C4-2B (cell line): ENCODE data around the gene AGPAT3.

Source experiments
- H3K27ac ChIP-seq: fragments of 450-650 bp; 2 replicates; pipeline ENCODE4 v1.5.1; 2017
- ZFX ChIP-seq: fragments of 450-650 bp; IDR thresholded peaks from 2 replicates; pipeline ENCODE4 v1.6.1; 2017
- TF ChIP-seq, protein P1 (sequence below): fragments of 450-650 bp; conservative IDR thresholded peaks from 2 replicates; pipeline ENCODE4 v1.5.1; 2017; ENCODE audit warnings: mild to moderate bottlenecking

Gene AGPAT3

DNA sequence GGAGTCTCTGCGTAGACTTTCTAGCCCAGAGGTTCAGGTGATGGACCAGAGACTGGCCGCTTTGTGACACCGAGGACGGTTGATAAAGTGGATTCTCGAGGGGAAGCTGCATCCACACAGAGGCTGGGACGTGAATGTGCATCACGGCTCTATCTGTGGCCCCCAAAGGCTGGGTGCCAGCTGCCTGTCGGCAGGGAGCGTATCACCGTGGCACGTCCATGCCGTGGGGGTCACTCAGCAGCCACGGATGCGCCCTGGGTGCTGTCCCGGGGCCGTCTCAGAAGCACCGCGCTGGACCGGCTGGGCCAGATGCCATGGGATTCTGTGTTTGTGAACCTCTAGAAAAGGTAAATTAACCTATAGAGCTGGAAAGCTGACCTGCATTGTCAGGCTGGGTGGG lies 89.9 kb downstream of the AGPAT3 start:
- H3K27ac ChIP-seq: no peak overlapping the region
- TF ChIP-seq ZFX: no peak
- TF ChIP-seq, protein P1, sequence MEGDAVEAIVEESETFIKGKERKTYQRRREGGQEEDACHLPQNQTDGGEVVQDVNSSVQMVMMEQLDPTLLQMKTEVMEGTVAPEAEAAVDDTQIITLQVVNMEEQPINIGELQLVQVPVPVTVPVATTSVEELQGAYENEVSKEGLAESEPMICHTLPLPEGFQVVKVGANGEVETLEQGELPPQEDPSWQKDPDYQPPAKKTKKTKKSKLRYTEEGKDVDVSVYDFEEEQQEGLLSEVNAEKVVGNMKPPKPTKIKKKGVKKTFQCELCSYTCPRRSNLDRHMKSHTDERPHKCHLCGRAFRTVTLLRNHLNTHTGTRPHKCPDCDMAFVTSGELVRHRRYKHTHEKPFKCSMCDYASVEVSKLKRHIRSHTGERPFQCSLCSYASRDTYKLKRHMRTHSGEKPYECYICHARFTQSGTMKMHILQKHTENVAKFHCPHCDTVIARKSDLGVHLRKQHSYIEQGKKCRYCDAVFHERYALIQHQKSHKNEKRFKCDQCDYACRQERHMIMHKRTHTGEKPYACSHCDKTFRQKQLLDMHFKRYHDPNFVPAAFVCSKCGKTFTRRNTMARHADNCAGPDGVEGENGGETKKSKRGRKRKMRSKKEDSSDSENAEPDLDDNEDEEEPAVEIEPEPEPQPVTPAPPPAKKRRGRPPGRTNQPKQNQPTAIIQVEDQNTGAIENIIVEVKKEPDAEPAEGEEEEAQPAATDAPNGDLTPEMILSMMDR: no peak

DNA sequence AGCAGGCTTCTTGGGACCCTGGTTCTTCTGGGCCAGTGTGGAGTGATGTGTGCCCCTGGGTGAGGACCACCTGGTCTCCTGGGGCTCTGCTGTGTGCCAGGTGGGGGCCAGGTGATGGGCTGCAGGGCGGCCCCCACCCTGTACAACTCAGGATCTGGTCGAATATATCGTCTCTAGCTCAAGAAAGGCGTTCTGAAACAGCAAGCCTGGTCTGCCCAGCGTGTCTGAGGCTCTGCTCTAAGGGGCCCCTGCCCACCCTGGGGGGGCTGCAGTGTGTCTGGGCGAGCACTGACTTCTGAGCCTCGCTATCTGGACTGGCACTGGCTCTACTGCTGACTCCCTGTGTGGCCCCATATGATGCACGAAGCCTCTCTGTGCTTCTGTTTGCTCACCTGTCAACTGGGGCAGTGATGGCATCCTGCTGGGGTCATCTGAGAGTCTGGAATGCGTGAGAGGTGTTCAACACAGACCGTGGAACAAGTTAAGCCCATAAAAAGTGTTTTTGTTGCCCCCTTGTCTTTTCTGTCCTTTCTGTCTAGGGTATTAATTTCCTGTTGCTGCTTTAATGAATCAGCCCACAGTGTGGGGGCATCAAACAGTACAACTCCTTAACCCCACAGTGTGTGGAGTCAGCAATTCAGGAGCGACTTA lies 91.1 kb downstream of the AGPAT3 start:
- no peak overlapping the region for H3K27ac ChIP-seq
- no peak for TF ChIP-seq ZFX
- TF ChIP-seq, protein P1: no peak

DNA sequence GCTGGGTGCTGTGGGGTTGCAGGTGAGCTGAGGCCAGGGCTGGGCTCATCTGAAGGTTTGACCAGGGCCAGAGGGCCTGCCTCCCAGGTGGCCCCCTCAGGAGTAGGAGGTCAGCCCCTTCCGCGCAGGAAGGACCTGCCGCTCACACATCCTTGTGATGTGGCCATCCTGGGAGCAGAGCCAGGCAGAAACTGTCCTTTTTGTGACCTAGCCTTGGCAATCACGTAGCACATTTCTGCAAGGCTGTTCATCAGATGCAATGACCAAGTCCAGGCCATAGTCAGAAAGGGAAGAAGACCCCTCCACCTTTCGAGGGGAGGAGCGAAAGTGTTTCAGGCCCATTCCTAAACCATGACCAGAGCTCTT lies 91.6 kb downstream of the AGPAT3 start:
- H3K27ac ChIP-seq: no peak overlapping the region
- TF ChIP-seq, protein P1: no peak
- TF ChIP-seq ZFX: no peak

GRCh38 chr21:43957128-43957571 lies 92.1 kb downstream of the AGPAT3 start:
- TF ChIP-seq, protein P1: no peak
- no peak for TF ChIP-seq ZFX
- H3K27ac ChIP-seq: no peak overlapping the region

- TF ChIP-seq, protein P1: no peak
- TF ChIP-seq ZFX: no peak
- no peak overlapping the region for H3K27ac ChIP-seq
These were observed 92.8 kb downstream of the AGPAT3 start for GRCh38 chr21:43957611-43958362.

DNA sequence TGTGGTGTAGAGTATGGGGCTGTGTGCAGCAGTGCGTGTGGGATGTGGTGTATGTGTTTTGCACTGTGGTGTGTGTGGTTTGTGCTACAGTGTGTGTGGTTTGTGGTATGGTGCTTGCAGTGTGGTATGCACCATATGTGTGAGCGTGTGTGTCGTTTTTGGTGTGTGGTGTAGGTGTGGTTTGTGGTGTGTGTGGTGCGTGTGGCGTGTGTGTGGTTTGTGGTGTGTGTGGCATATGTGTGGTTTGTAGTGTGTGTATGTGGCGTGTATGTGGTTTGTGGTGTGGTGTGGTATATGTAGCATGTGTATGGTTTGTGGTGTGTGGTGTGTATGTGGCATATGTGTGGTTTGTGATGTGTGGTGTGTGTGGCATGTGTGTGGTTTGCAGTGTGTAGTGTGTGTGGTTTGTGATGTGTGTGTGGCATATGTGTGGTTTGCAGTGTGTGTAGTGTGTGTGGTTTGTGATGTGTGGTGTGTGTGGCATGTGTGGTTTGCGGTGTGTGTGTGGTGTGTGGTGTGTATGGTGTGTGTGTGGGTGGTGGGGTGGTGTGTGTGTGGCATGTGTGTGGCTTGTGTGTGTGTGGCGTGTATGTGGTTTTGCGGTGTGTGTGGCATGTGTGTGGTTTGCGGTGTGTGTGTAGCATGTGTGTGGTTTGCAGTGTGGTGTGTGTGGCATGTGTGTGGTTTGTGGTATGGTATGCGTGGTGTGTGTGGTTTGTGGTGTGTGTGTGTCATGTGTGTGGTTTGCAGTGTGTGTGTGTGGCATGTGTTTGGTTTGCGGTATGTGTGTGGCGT lies 93.5 kb downstream of the AGPAT3 start:
- no peak overlapping the region for H3K27ac ChIP-seq
- TF ChIP-seq, protein P1: no peak
- TF ChIP-seq ZFX: no peak
